ENCODE data around the gene RAB36. TPM values are rescaled to one million over a fixed set of nuclear protein-coding genes. Genes with fewer than 3 reads are reported as not detected.
"Not testable (repeated sequence)": the region's sequence is repeated elsewhere in the genome, so short reads cannot be mapped to it uniquely, and the experiment has no call there.

Gene RAB36
- total RNA-seq, 3 donors from 2014 or later = 1.0 to 6.4 (median 1.2) TPM

DNA sequence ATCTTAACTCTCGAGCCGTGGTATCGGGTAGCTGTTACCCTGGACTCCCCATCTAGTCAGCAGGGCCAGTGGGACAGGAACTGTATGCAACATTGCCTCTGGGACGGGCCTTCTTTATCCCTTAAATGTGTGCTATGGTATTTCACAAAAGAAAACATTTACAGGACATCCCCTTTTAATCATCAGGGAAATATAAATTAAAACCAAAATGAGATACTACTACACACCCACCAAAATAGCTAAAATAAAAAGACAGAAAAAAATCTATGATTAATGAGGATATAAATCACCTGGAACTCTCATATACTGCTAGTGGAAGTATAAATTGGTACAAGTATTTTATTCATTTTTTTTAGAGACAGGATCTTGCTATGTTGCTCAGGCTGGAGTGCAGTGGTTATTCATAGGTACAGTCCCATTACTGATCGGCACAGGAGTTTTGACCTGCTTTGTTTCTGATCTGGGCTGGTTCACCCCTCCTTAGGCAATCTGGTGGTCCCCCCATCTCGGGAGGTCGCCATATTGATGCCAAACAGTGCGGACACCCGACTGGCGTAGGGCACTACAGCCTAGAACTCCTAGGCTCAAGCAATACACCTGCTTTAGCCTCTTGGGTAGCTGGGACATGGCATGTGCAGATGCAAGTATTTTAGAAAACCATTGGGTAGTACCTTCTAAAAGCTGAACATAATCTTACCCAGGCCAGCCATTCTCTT, 12.7 kb upstream of the RAB36 start:
- Histone ChIP-seq H3K4me1 (ENCODE audit: low read depth) (no peaks in the 10 kb centered on the region), H3K36me3 (ENCODE audit: low read depth) (no peaks in the 10 kb centered on the region), H3K4me3 (no peak overlapping the region), H3K9me3 (no peaks in the 10 kb centered on the region)
- intact Hi-C loops (cut with DNase I, micrococcal nuclease) = loop anchor here in 1 of 2 donors (10.0 kb wide), 1 partner anchor 58 kb away; the partner anchor contains the start of gene GNAZ
- ATAC-seq (no peak), DNase-seq (no peak)
- TF ChIP-seq, protein P1, sequence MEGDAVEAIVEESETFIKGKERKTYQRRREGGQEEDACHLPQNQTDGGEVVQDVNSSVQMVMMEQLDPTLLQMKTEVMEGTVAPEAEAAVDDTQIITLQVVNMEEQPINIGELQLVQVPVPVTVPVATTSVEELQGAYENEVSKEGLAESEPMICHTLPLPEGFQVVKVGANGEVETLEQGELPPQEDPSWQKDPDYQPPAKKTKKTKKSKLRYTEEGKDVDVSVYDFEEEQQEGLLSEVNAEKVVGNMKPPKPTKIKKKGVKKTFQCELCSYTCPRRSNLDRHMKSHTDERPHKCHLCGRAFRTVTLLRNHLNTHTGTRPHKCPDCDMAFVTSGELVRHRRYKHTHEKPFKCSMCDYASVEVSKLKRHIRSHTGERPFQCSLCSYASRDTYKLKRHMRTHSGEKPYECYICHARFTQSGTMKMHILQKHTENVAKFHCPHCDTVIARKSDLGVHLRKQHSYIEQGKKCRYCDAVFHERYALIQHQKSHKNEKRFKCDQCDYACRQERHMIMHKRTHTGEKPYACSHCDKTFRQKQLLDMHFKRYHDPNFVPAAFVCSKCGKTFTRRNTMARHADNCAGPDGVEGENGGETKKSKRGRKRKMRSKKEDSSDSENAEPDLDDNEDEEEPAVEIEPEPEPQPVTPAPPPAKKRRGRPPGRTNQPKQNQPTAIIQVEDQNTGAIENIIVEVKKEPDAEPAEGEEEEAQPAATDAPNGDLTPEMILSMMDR (IDR thresholded peaks at IDR 0.05) = no peak

DNA sequence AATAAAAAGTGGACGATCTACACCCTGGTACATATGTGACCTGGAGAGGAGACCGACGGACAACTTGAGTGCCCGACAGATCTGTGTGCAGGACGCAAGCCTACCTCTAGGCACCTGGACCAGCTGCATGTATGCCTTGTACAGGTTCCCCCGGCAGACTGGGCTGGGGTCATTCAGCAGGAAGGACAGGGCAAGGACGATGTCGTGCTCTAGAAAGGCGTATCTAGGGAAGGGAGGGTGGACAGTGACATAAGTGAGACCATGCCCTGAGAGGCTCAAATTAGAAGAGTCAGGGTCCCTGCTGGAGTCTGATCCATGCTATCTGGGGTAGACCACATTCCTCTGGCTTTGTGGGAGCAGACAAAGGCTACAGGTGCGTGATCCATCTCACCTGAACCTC, 11.4 kb upstream of the RAB36 start:
- H3K9me3 ChIP-seq = no peaks in the 10 kb centered on the region
- no peaks in the 10 kb centered on the region for H3K36me3 ChIP-seq (ENCODE audit: low read depth)
- ATAC-seq = no peak
- intact Hi-C loops (cut with DNase I, micrococcal nuclease) = loop anchor here in 1 of 2 donors (10.0 kb wide), 1 partner anchor 59 kb away; the partner anchor contains the start of gene GNAZ
- TF ChIP-seq, protein P1 (IDR thresholded peaks at IDR 0.05) = no peak
- no peaks in the 10 kb centered on the region for H3K4me1 ChIP-seq (ENCODE audit: low read depth)
- H3K4me3 ChIP-seq = no peak overlapping the region
- DNase-seq = no peak

GRCh38 chr22:23136991-23137390, 8.3 kb upstream of the RAB36 start:
- H3K36me3 ChIP-seq (ENCODE audit: low read depth); ATAC-seq; DNase-seq; H3K9me3 ChIP-seq; H3K4me3 ChIP-seq: not testable (repeated sequence)
- intact Hi-C loops (cut with DNase I, micrococcal nuclease) = loop anchor here in 1 of 2 donors (10.0 kb wide), 1 partner anchor 62 kb away; the partner anchor contains the start of gene GNAZ
- peaks cover 11% of the 10 kb centered on the region for H3K4me1 ChIP-seq (ENCODE audit: low read depth)

- ATAC-seq = no peak
- Histone ChIP-seq H3K4me1 (ENCODE audit: low read depth) (peaks cover 11% of the 10 kb centered on the region), H3K36me3 (ENCODE audit: low read depth) (no peaks in the 10 kb centered on the region), H3K9me3 (no peaks in the 10 kb centered on the region), H3K4me3 (no peak overlapping the region)
- DNase-seq = no peak
- TF ChIP-seq, protein P1 (IDR thresholded peaks at IDR 0.05) = no peak
- intact Hi-C loops (cut with DNase I, micrococcal nuclease) = loop anchor here in 1 of 2 donors (10.0 kb wide), 1 partner anchor 63 kb away; the partner anchor contains the start of gene GNAZ
Measured at GRCh38 chr22:23137468-23137867, 7.8 kb upstream of the RAB36 start.

- Histone ChIP-seq H3K4me3 (no peak overlapping the region), H3K36me3 (ENCODE audit: low read depth) (no peaks in the 10 kb centered on the region), H3K4me1 (ENCODE audit: low read depth) (peaks cover 11% of the 10 kb centered on the region), H3K9me3 (no peaks in the 10 kb centered on the region)
- ATAC-seq (peak; percentile 19), DNase-seq (peak in 1 of 3 donors; percentile 47)
- intact Hi-C loops (cut with DNase I, micrococcal nuclease) = loop anchor here in 1 of 2 donors (10.0 kb wide), 1 partner anchor 63 kb away; the partner anchor contains the start of gene GNAZ
- TF ChIP-seq, protein P1 (IDR thresholded peaks at IDR 0.05) = no peak
Measured at GRCh38 chr22:23137905-23138561, 7.2 kb upstream of the RAB36 start.
